ENCODE results near the gene LGI2. TPM values are rescaled to one million over a fixed set of nuclear protein-coding genes. Genes with fewer than 3 reads are reported as not detected.

LGI2 gene
- not detected in 2 replicates for polyA plus RNA-seq (2012; rRNA removed)
- 0.04 TPM in 1 of 2 replicates, not detected in the other for polyA plus RNA-seq (2012; cell fraction: cytosol; rRNA removed)
- polyA plus RNA-seq (2012; cell fraction: nucleus; rRNA removed) = 0.02 TPM in 1 of 2 replicates, not detected in the other

- Histone ChIP-seq H3K9me2 (no peaks in the 10 kb centered on the region), H3K27ac (ENCODE audit: low read depth in 2 of 2, low read length in 1 of 2) (no peak within 1 kb of the TSS), H4K20me1 (ENCODE audit: insufficient read depth) (no peaks in the 10 kb centered on the region), H3K9me3 (no peaks in the 10 kb centered on the region), H3F3A (replicated peaks; ENCODE audit: insufficient read depth) (no peaks in the 10 kb centered on the region), H3K4me3 (ENCODE audit: low read depth in 2 of 2, low read length in 1 of 2) (peak within 1 kb of the TSS; percentile 33 to 49), H3K9ac (no peak within 1 kb of the TSS), H3K4me1 (ENCODE audit: control insufficient read depth in 1 of 2, insufficient read depth in 2 of 2, low read depth in 1 of 2, low read length in 1 of 2) (no peaks in the 10 kb centered on the region; a peak in 1 of 4 replicates), H3K4me2 (peak within 1 kb of the TSS; percentile 85), H3K79me2 (ENCODE audit: insufficient read depth) (no peaks in the 10 kb centered on the region), H3K36me3 (replicated peaks in 1 of 2; ENCODE audit: control insufficient read depth in 1 of 2, insufficient read depth in 2 of 2, low read length in 1 of 2) (no peaks in the 10 kb centered on the region), H2AFZ (ENCODE audit: low read depth) (no peak within 1 kb of the TSS), H3K27me3 (ENCODE audit: insufficient read depth) (peaks cover 69% of the 10 kb centered on the region)
- DNase-seq = peak; percentile 79
- TF ChIP-seq RAD21 (IDR thresholded peaks at IDR 0.05; ENCODE audit: low read length) (no peak), FOSL2 (IDR thresholded peaks at IDR 0.05; ENCODE audit: borderline replicate concordance, low read depth) (no peak), MEF2A (IDR thresholded peaks at IDR 0.05; ENCODE audit: borderline replicate concordance, low read depth) (no peak), EP300 (IDR thresholded peaks at IDR 0.05; ENCODE audit: borderline replicate concordance in 1 of 2, low read depth in 1 of 2, low read length in 1 of 2) (no peak), ZBTB33 (IDR thresholded peaks at IDR 0.05; ENCODE audit: borderline replicate concordance, low read depth) (no peak), ELF1 (IDR thresholded peaks at IDR 0.05) (no peak), RXRA (IDR thresholded peaks at IDR 0.05; ENCODE audit: borderline replicate concordance, low read depth) (no peak), MAX (IDR thresholded peaks at IDR 0.05; ENCODE audit: low read depth) (no peak), TCF12 (IDR thresholded peaks at IDR 0.05) (no peak), POLR2AphosphoS5 (IDR thresholded peaks at IDR 0.05; ENCODE audit: low read depth, low read length) (no peak), GABPA (IDR thresholded peaks at IDR 0.05; ENCODE audit: low read depth) (no peak), MXI1 (IDR thresholded peaks at IDR 0.05; ENCODE audit: low read depth, low read length) (no peak), TEAD4 (IDR thresholded peaks at IDR 0.05; ENCODE audit: borderline replicate concordance, insufficient read depth) (no peak)
- TF ChIP-seq, protein P1, sequence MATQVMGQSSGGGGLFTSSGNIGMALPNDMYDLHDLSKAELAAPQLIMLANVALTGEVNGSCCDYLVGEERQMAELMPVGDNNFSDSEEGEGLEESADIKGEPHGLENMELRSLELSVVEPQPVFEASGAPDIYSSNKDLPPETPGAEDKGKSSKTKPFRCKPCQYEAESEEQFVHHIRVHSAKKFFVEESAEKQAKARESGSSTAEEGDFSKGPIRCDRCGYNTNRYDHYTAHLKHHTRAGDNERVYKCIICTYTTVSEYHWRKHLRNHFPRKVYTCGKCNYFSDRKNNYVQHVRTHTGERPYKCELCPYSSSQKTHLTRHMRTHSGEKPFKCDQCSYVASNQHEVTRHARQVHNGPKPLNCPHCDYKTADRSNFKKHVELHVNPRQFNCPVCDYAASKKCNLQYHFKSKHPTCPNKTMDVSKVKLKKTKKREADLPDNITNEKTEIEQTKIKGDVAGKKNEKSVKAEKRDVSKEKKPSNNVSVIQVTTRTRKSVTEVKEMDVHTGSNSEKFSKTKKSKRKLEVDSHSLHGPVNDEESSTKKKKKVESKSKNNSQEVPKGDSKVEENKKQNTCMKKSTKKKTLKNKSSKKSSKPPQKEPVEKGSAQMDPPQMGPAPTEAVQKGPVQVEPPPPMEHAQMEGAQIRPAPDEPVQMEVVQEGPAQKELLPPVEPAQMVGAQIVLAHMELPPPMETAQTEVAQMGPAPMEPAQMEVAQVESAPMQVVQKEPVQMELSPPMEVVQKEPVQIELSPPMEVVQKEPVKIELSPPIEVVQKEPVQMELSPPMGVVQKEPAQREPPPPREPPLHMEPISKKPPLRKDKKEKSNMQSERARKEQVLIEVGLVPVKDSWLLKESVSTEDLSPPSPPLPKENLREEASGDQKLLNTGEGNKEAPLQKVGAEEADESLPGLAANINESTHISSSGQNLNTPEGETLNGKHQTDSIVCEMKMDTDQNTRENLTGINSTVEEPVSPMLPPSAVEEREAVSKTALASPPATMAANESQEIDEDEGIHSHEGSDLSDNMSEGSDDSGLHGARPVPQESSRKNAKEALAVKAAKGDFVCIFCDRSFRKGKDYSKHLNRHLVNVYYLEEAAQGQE (IDR thresholded peaks at IDR 0.05; ENCODE audit: low read depth, low read length) = no peak
- POLR2A ChIA-PET = no interaction called here
- CTCF ChIA-PET = no interaction called here
- no CpG with 5 or more reads among the region's 92 CpGs for WGBS (ENCODE audit: low lambda C conversion rate)
These were observed at the start of gene LGI2 for GRCh38 chr4:25030277-25031076. TSS of gene LGI2 (minus strand) at chr4:25030946. CDS start at chr4:25030693, 253 bp downstream.

Measured in SK-N-SH (cell line).